Activated naive CD8-positive, alpha-beta T cell treated with anti-CD3 and anti-CD28 coated beads, Interleukin-2, amount 10 ng/mL, durations not matched to agents 7 days and 5 days (primary cell): ENCODE results near the gene ZNF423. TPM values are rescaled to one million over a fixed set of nuclear protein-coding genes. Genes with fewer than 3 reads are reported as not detected.
A peak's percentile ranks its signal among the peaks of the same experiment; 100 is the strongest.
"Not testable (repeated sequence)": the region's sequence is repeated elsewhere in the genome, so short reads cannot be mapped to it uniquely, and the experiment has no call there.

Experiments used
- ATAC-seq: fragments of 150-1000 bp; cut with Tn5 transposase; one replicate; pipeline ENCODE4 v1.10.0; 2021; ENCODE audit warnings: low read depth, moderate library complexity
- POLR2A ChIA-PET: fragments of 350-600 bp; sonication (Branson Sonifier 250); formaldehyde crosslinking; loops from one replicate; lab custom pipeline; 2021; ENCODE audit warnings: antibody characterized with exemption; lab: Charles Lee
- DNase-seq: peaks from one replicate; pipeline ENCODE4 v3.0.0; 2021
- H3K27ac Mint-ChIP-seq: one replicate; pipeline ENCODE4 v1.8.0; 2022; ENCODE audit warnings: mild to moderate bottlenecking, mixed read lengths
- H3K27me3 Mint-ChIP-seq: one replicate; pipeline ENCODE4 v1.8.0; 2022; ENCODE audit warnings: mild to moderate bottlenecking, moderate library complexity, mixed read lengths
- H3K36me3 Mint-ChIP-seq: one replicate; pipeline ENCODE4 v1.8.0; 2021; ENCODE audit warnings: mild to moderate bottlenecking, mixed read lengths
- H3K4me1 Mint-ChIP-seq: one replicate; pipeline ENCODE4 v1.8.0; 2021; ENCODE audit warnings: mixed read lengths
- H3K4me3 Mint-ChIP-seq: one replicate; pipeline ENCODE4 v1.8.0; 2022; ENCODE audit warnings: mild to moderate bottlenecking, moderate library complexity, mixed read lengths
- H3K9me3 Mint-ChIP-seq: one replicate; pipeline ENCODE4 v1.8.0; 2021; ENCODE audit warnings: mixed read lengths
- total RNA-seq, 2 experiments: library from RNA; stranded (reverse); gene quantifications; one replicate each; pipeline ENCODE4 v1.2.3, GENCODE V29; 2021

The ZNF423 gene
- total RNA-seq, 2 experiments from 2014 or later, result 0.06 TPM; not detected in 1

- Mint-ChIP-seq H3K4me3 (no peak overlapping the region), H3K27me3 (peaks cover 4% of the 10 kb centered on the region), H3K27ac (no peak overlapping the region), H3K4me1 (no peaks in the 10 kb centered on the region), H3K36me3 (no peaks in the 10 kb centered on the region), H3K9me3 (no peaks in the 10 kb centered on the region)
- DNase-seq (no peak), ATAC-seq (no peak)
- POLR2A ChIA-PET, result no interaction called here
Measured at GRCh38 chr16:49883076-49884014, 27.4 kb upstream of the ZNF423 start.

DNA sequence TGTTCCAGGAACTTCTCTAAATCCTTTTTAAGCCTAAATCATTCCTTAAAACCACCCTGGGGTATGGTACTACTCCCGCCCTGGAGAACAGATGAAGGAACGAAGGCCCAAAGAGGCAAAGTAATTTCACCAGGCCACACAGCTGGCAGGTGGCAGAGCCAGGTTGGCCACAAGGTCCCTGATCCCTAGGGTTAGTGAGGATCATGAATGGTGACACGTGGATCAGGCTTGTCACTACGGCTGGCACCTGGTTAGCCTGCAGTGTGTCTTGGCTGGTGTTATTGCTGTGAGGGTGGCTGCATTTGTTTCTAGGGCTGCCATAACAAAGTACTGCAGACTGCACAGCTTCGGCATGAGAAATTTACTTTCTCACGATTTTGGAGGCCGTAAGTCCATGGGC lies 26.0 kb upstream of the ZNF423 start:
- Mint-ChIP-seq H3K9me3 (no peaks in the 10 kb centered on the region), H3K4me1 (no peaks in the 10 kb centered on the region), H3K4me3 (no peak overlapping the region), H3K27ac (no peak overlapping the region), H3K27me3 (peaks cover 13% of the 10 kb centered on the region), H3K36me3 (no peaks in the 10 kb centered on the region)
- POLR2A ChIA-PET, result no interaction called here
- ATAC-seq (no peak), DNase-seq (no peak)

DNA sequence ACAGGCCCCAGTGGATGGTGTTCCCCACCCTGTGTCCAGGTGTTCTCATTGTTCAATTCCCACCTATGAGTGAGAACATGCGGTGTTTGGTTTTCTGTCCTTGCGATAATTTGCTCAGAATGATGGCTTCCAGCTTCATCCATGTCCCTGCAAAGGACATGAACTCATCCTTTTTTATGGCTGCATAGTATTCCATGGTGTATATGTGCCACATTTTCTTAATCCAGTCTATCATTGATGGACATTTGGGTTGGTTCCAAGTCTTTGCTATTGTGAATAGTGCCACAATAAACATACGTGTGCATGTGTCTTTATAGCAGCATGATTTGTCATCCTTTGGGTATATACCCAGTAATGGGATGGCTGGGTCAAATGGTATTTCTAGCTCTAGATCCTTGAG lies 22.6 kb upstream of the ZNF423 start:
- H3K4me3 Mint-ChIP-seq, H3K4me1 Mint-ChIP-seq, DNase-seq, H3K36me3 Mint-ChIP-seq, H3K9me3 Mint-ChIP-seq, POLR2A ChIA-PET, ATAC-seq, H3K27ac Mint-ChIP-seq: not testable (repeated sequence)
- peaks cover 32% of the 10 kb centered on the region for H3K27me3 Mint-ChIP-seq

- ATAC-seq (peak; percentile 56), DNase-seq (peak; percentile 66)
- Mint-ChIP-seq H3K27ac (no peak overlapping the region), H3K4me1 (no peaks in the 10 kb centered on the region), H3K4me3 (no peak overlapping the region), H3K9me3 (no peaks in the 10 kb centered on the region), H3K27me3 (peaks cover 33% of the 10 kb centered on the region), H3K36me3 (no peaks in the 10 kb centered on the region)
- POLR2A ChIA-PET, result no interaction called here
Measured at GRCh38 chr16:49876716-49877129, 20.8 kb upstream of the ZNF423 start.

DNA sequence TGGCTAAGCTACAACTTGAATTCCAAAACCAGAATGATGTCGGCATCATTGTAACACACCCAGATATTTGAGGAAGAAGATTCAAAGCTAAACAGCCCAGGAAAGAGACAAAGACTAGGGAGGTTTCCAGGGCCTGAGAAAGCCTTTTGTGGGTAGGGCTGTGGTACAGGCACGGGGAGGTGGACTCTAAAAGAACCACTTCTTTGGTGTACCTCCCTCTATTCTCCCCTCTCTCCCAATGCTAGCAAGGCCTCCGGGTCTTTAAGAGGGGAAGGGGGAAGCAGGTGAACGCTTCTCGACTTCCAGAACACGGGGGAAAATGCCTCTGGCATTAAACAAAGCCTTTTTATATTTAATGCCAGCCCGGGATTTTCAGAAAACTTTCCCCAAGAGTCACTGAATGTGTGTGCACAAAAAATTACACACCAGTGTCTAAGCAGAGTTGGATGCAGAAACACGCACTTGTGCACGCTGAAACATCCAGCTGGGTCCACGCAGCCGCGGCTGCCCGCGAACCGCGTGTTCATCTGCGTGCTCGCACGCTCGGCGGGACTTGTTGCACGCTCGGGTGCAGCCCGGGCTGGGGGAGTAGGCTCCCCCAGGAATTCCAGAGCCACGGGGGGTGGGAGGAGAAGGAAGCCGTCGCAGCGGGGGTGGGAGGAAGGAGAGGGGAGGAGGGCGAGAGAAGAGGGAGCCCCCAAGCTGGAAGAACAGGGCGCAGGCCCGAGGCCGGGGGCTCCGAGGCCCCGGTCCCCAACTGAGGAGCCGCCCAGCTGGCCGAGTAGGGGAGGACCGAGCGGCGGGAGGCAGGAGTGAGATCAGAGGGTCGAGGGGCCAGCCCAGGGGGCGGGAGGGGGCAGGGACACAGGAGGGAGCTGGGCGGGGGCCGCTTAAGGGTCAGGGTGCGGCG lies 20.1 kb upstream of the ZNF423 start:
- no peaks in the 10 kb centered on the region for H3K36me3 Mint-ChIP-seq
- no peak overlapping the region for H3K4me3 Mint-ChIP-seq
- POLR2A ChIA-PET, result no interaction called here
- no peaks in the 10 kb centered on the region for H3K4me1 Mint-ChIP-seq
- no peak overlapping the region for H3K27ac Mint-ChIP-seq
- no peak for ATAC-seq
- no peak for DNase-seq
- peaks cover 33% of the 10 kb centered on the region for H3K27me3 Mint-ChIP-seq
- H3K9me3 Mint-ChIP-seq, result no peaks in the 10 kb centered on the region

DNA sequence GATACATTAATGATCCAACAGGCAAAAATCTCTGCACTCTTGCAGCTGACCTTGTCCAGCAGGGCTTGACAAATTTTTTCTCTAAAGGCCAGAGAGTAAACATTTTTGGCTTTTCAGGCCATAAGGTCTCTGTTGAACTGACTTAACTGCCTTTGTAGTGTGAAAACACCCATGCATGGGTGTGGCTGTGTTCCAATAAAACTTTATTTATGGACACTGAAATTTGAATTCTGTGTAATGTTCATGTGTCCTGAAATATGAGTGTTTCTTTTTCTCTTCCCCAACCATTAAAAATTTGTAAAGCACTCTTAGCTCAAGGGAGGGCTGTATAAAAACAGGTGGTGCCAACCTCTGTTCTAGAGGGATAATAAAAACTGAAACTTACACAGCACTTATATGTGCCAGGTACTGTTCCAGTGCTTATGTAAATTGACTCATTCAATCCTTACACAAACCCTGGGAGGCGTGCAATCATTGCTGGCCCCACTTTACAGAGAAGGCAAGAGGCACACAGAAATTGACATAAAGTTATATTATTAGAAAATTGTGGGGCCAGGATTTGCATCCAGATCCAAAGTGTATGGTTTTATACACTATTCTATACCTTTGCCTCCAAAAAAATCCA lies 18.8 kb upstream of the ZNF423 start:
- no peaks in the 10 kb centered on the region for H3K9me3 Mint-ChIP-seq
- no peak for ATAC-seq

DNA sequence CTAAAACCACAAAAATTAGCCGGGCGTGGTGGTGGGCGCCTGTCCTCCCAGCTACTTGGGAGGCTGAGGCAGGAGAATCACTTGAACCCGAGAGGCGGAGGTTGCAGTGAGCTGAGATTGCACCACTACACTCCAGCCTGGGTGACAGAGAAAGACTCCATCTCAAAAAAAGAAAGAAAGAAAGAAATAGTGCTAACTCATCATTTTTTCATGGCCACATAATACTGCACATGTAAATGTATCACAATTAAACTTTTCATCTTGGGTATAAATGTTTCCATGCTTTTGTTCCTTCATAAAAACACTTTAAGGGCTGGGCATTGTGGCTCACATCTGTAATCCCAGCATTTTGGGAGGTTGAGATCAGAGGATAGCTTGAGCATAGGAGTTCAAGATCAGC lies 15.9 kb upstream of the ZNF423 start:
- H3K4me3 Mint-ChIP-seq, H3K9me3 Mint-ChIP-seq, H3K4me1 Mint-ChIP-seq, H3K36me3 Mint-ChIP-seq, ATAC-seq, H3K27ac Mint-ChIP-seq, POLR2A ChIA-PET, DNase-seq: not testable (repeated sequence)
- H3K27me3 Mint-ChIP-seq, result peaks cover 20% of the 10 kb centered on the region

More for the DNA sequence above, 18.8 kb upstream of the ZNF423 start:
- peaks cover 33% of the 10 kb centered on the region for H3K27me3 Mint-ChIP-seq
- no peaks in the 10 kb centered on the region for H3K4me1 Mint-ChIP-seq
- POLR2A ChIA-PET, result no interaction called here
- no peak overlapping the region for H3K4me3 Mint-ChIP-seq
- H3K36me3 Mint-ChIP-seq, result no peaks in the 10 kb centered on the region
- H3K27ac Mint-ChIP-seq, result no peak overlapping the region
- no peak for DNase-seq

- no peak for DNase-seq
- Mint-ChIP-seq H3K27ac (no peak overlapping the region), H3K36me3 (no peaks in the 10 kb centered on the region), H3K4me3 (no peak overlapping the region), H3K27me3 (peaks cover 5% of the 10 kb centered on the region), H3K4me1 (no peaks in the 10 kb centered on the region), H3K9me3 (no peaks in the 10 kb centered on the region)
- POLR2A ChIA-PET, result no interaction called here
- no peak for ATAC-seq
Measured at GRCh38 chr16:49869731-49870130, 13.8 kb upstream of the ZNF423 start.

GRCh38 chr16:49867796-49868668 lies 12.1 kb upstream of the ZNF423 start:
- Mint-ChIP-seq H3K27ac (no peak overlapping the region), H3K27me3 (peaks cover 2% of the 10 kb centered on the region), H3K4me1 (no peaks in the 10 kb centered on the region), H3K9me3 (no peaks in the 10 kb centered on the region), H3K4me3 (no peak overlapping the region), H3K36me3 (no peaks in the 10 kb centered on the region)
- DNase-seq (no peak), ATAC-seq (no peak)
- POLR2A ChIA-PET, result no interaction called here

- POLR2A ChIA-PET, result no interaction called here
- no peaks in the 10 kb centered on the region for H3K36me3 Mint-ChIP-seq
Measured at GRCh38 chr16:49867234-49867633, 11.3 kb upstream of the ZNF423 start.

GRCh38 chr16:49866595-49867071 lies 10.7 kb upstream of the ZNF423 start:
- no peak overlapping the region for H3K27ac Mint-ChIP-seq

More at GRCh38 chr16:49867234-49867633, 11.3 kb upstream of the ZNF423 start:
- no peaks in the 10 kb centered on the region for H3K9me3 Mint-ChIP-seq
- peaks cover 7% of the 10 kb centered on the region for H3K27me3 Mint-ChIP-seq
- H3K27ac Mint-ChIP-seq, result no peak overlapping the region
- no peak for DNase-seq
- H3K4me3 Mint-ChIP-seq, result no peak overlapping the region
- H3K4me1 Mint-ChIP-seq, result no peaks in the 10 kb centered on the region
- ATAC-seq, result no peak

GRCh38 chr16:49862694-49863093 lies 6.8 kb upstream of the ZNF423 start:
- Mint-ChIP-seq H3K9me3 (no peaks in the 10 kb centered on the region), H3K27me3 (peaks cover 33% of the 10 kb centered on the region), H3K4me3 (no peak overlapping the region), H3K27ac (no peak overlapping the region), H3K4me1 (peaks cover 2% of the 10 kb centered on the region), H3K36me3 (no peaks in the 10 kb centered on the region)
- no peak for ATAC-seq
- no peak for DNase-seq
- POLR2A ChIA-PET, result no interaction called here

More at GRCh38 chr16:49866595-49867071, 10.7 kb upstream of the ZNF423 start:
- no peak overlapping the region for H3K4me3 Mint-ChIP-seq
- no peaks in the 10 kb centered on the region for H3K36me3 Mint-ChIP-seq
- ATAC-seq, result no peak
- POLR2A ChIA-PET, result no interaction called here
- H3K9me3 Mint-ChIP-seq, result no peaks in the 10 kb centered on the region
- H3K27me3 Mint-ChIP-seq, result peaks cover 10% of the 10 kb centered on the region
- no peak for DNase-seq
- H3K4me1 Mint-ChIP-seq, result no peaks in the 10 kb centered on the region
